Neuronal stem cell (in vitro differentiated cells): ENCODE data around the gene COL16A1.

Experiments used
- DNase-seq: peaks from one replicate; pipeline ENCODE4 v3.0.0-alpha.2; 2013; ENCODE audit warnings: low spot score
- H2AFZ ChIP-seq: one replicate; pipeline ENCODE4 v1.6.1; 2013; ENCODE audit warnings: mild to moderate bottlenecking, low read length, inconsistent platforms
- H2AK5ac ChIP-seq: 2 replicates; pipeline ENCODE4 v1.6.1; 2013; ENCODE audit warnings: low read depth, mild to moderate bottlenecking, inconsistent platforms, low read length, moderate library complexity, mixed read lengths
- H2BK120ac ChIP-seq: 2 replicates; pipeline ENCODE4 v1.6.1; 2013; ENCODE audit warnings: low read depth, mild to moderate bottlenecking, inconsistent platforms, low read length, moderate library complexity, mixed read lengths
- H2BK12ac ChIP-seq: one replicate; pipeline ENCODE4 v1.6.1; 2013; ENCODE audit warnings: low read length, inconsistent platforms
- H2BK15ac ChIP-seq: 2 replicates; pipeline ENCODE4 v1.6.1; 2013; ENCODE audit warnings: mild to moderate bottlenecking, low read length, inconsistent platforms, mixed read lengths
- H2BK5ac ChIP-seq: one replicate; pipeline ENCODE4 v1.6.1; 2013; ENCODE audit warnings: inconsistent platforms, mild to moderate bottlenecking, low read length, moderate library complexity
- H3K14ac ChIP-seq: one replicate; pipeline ENCODE4 v1.6.1; 2013; ENCODE audit warnings: low read length, inconsistent platforms
- H3K18ac ChIP-seq: 2 replicates; pipeline ENCODE4 v1.6.1; 2013; ENCODE audit warnings: low read length, inconsistent platforms
- H3K23ac ChIP-seq: 2 replicates; pipeline ENCODE4 v1.6.1; 2013; ENCODE audit warnings: low read depth, mild to moderate bottlenecking, mixed read lengths, low read length, inconsistent platforms; ENCODE audit not compliant: poor library complexity
- H3K27ac ChIP-seq: replicated peaks from 3 replicates; pipeline ENCODE4 v1.5.1; 2013; ENCODE audit warnings: low read length, inconsistent platforms
- H3K27me3 ChIP-seq, 3 experiments: 2 replicates each; pipeline ENCODE4 v1.6.1; 2013; ENCODE audit warnings: low read length in 3 of 3, mild to moderate bottlenecking in 2 of 3, inconsistent platforms in 1 of 3, low read depth in 1 of 3, mixed read lengths in 1 of 3, moderate library complexity in 1 of 3; ENCODE audit not compliant: control insufficient read depth in 3 of 3, insufficient read depth in 3 of 3
- H3K36me3 ChIP-seq, 2 donors: replicated peaks in 1 of 2; 2 replicates each; pipeline ENCODE4 v1.6.1; 2013; ENCODE audit warnings: low read length in 2 of 2; ENCODE audit not compliant: control insufficient read depth in 2 of 2, insufficient read depth in 2 of 2
- H3K4ac ChIP-seq: 2 replicates; pipeline ENCODE4 v1.6.1; 2013; ENCODE audit warnings: inconsistent platforms, mild to moderate bottlenecking, low read length, moderate library complexity
- H3K4me1 ChIP-seq, 2 donors: 1 replicate in 1 of 2; 2 replicates in 1 of 2; pipeline ENCODE4 v1.6.1; 2013; ENCODE audit warnings: low read length in 2 of 2, low read depth in 1 of 2; ENCODE audit not compliant: control insufficient read depth in 2 of 2, insufficient read depth in 1 of 2
- H3K4me2 ChIP-seq: one replicate; pipeline ENCODE4 v1.6.1; 2013; ENCODE audit warnings: mild to moderate bottlenecking, low read length, inconsistent platforms; ENCODE audit not compliant: insufficient read depth, poor library complexity, severe bottlenecking
- H3K4me3 ChIP-seq, 2 donors: 2 replicates each; pipeline ENCODE4 v1.5.1; 2013; ENCODE audit warnings: low read length in 2 of 2, mild to moderate bottlenecking in 2 of 2, inconsistent platforms in 1 of 2, moderate library complexity in 1 of 2
- H3K79me1 ChIP-seq: one replicate; pipeline ENCODE4 v1.6.1; 2013; ENCODE audit warnings: low read depth, mild to moderate bottlenecking, inconsistent platforms, low read length, moderate library complexity
- H3K9ac ChIP-seq: one replicate; pipeline ENCODE4 v1.6.1; 2013; ENCODE audit warnings: mild to moderate bottlenecking, low read depth, low read length, inconsistent platforms; ENCODE audit not compliant: poor library complexity
- H3K9me3 ChIP-seq, 2 donors: replicated peaks in 1 of 2; 2 replicates each; pipeline versions ENCODE3 to v1.6.1; 2013; ENCODE audit warnings: low read length in 2 of 2, mild to moderate bottlenecking in 2 of 2, inconsistent platforms in 1 of 2, low read depth in 1 of 2, mixed read lengths in 1 of 2, moderate library complexity in 1 of 2; ENCODE audit not compliant: control insufficient read depth in 2 of 2, insufficient read depth in 1 of 2
- H4K8ac ChIP-seq: one replicate; pipeline ENCODE4 v1.6.1; 2013; ENCODE audit warnings: low read depth, mild to moderate bottlenecking, inconsistent platforms, low read length, moderate library complexity
- H4K91ac ChIP-seq: one replicate; pipeline ENCODE4 v1.6.1; 2013; ENCODE audit warnings: low read length, low read depth, mild to moderate bottlenecking, inconsistent platforms; ENCODE audit not compliant: poor library complexity
- WGBS, 2 donors: extraction: QIAGEN DNeasy Blood & Tissue Kit; methylation state at CpG; one replicate each; pipeline ENCODE4 v1.1.7; 2013; ENCODE audit warnings: missing lambda C conversion rate in 2 of 2, mixed read lengths in 1 of 2; ENCODE audit not compliant: insufficient read length in 2 of 2, insufficient replicate concordance in 1 of 2; ENCODE audit errors: extremely low coverage in 2 of 2; 5-methylcytosine and 5-hydroxymethylcytosine counted together

COL16A1 gene

GRCh38 chr1:31727195-31727594, 23.4 kb upstream of the COL16A1 start:
- H3K23ac ChIP-seq: no peak overlapping the region
- H4K91ac ChIP-seq: no peak overlapping the region
- WGBS, 2 donors: no CpG with 5 or more reads among the region's 14 CpGs
- H3K36me3 ChIP-seq: peaks cover 0 to 8% of the 10 kb centered on the region in 2 donors
- H2AFZ ChIP-seq: no peak overlapping the region
- H2BK15ac ChIP-seq: no peak overlapping the region
- H2AK5ac ChIP-seq: no peak overlapping the region
- no peaks in the 10 kb centered on the region for H3K27me3 ChIP-seq
- H3K18ac ChIP-seq: no peak overlapping the region
- H3K4me1 ChIP-seq: peaks cover 0 to 4% of the 10 kb centered on the region in 2 donors
- H3K14ac ChIP-seq: no peak overlapping the region
- no peaks in the 10 kb centered on the region for H3K79me1 ChIP-seq
- H3K9me3 ChIP-seq: no peaks in the 10 kb centered on the region
- no peak overlapping the region for H3K4me3 ChIP-seq
- H4K8ac ChIP-seq: no peak overlapping the region
- H2BK5ac ChIP-seq: no peak overlapping the region
- no peak overlapping the region for H2BK12ac ChIP-seq
- no peak overlapping the region for H3K9ac ChIP-seq
- H3K4me2 ChIP-seq: no peak overlapping the region
- H2BK120ac ChIP-seq: no peak overlapping the region
- no peak overlapping the region for H3K4ac ChIP-seq
- H3K27ac ChIP-seq: no peak overlapping the region
- DNase-seq: no peak

DNA sequence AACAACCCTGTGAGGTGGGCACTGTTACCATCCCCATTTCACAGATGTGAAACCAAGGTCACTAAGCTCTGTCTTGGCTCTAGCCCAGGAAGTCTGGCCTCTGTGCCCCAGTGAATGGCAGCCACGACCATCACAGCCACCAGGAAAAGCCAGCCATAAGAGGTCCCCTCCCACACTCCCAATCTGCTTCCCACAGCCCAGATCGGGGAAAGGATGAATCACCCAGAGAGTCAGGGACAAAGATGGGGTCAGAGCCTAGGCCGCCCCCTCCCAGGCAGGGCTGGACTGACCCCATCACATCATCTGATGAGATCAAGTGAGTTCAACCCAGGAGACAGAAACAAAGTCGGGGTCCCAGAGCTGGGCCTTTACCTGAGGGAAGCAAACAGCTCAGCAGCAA, 22.9 kb upstream of the COL16A1 start:
- Histone ChIP-seq H4K8ac (no peak overlapping the region), H3K4ac (no peak overlapping the region), H3K18ac (no peak overlapping the region), H4K91ac (no peak overlapping the region), H2BK120ac (no peak overlapping the region), H2BK5ac (no peak overlapping the region), H3K4me1 (peaks cover 0 to 4% of the 10 kb centered on the region in 2 donors), H3K14ac (no peak overlapping the region), H3K27me3 (no peaks in the 10 kb centered on the region), H2BK12ac (no peak overlapping the region), H3K36me3 (peaks cover 0 to 8% of the 10 kb centered on the region in 2 donors), H2AK5ac (no peak overlapping the region), H3K4me2 (no peak overlapping the region), H3K79me1 (no peaks in the 10 kb centered on the region), H3K23ac (no peak overlapping the region), H2AFZ (no peak overlapping the region), H3K27ac (no peak overlapping the region), H3K9me3 (no peaks in the 10 kb centered on the region), H3K9ac (no peak overlapping the region), H2BK15ac (no peak overlapping the region), H3K4me3 (no peak overlapping the region)
- DNase-seq: no peak
- no CpG with 5 or more reads among the region's 4 CpGs for WGBS, 2 donors

- H3K4me1 ChIP-seq: peaks cover 0 to 4% of the 10 kb centered on the region in 2 donors
- H4K91ac ChIP-seq: no peak overlapping the region
- H3K79me1 ChIP-seq: no peaks in the 10 kb centered on the region
- no peak overlapping the region for H3K14ac ChIP-seq
- peaks cover 0 to 6% of the 10 kb centered on the region in 2 donors for H3K36me3 ChIP-seq
- H3K4me3 ChIP-seq: no peak overlapping the region
- H2BK120ac ChIP-seq: no peak overlapping the region
- H2BK15ac ChIP-seq: no peak overlapping the region
- DNase-seq: no peak
- no peaks in the 10 kb centered on the region for H3K27me3 ChIP-seq
- no peak overlapping the region for H4K8ac ChIP-seq
- no peak overlapping the region for H2BK5ac ChIP-seq
- H3K4me2 ChIP-seq: no peak overlapping the region
- H3K9me3 ChIP-seq: no peaks in the 10 kb centered on the region
- no CpG with 5 or more reads among the region's 12 CpGs for WGBS, 2 donors
- no peak overlapping the region for H2AFZ ChIP-seq
- no peak overlapping the region for H3K18ac ChIP-seq
- H2AK5ac ChIP-seq: no peak overlapping the region
- no peak overlapping the region for H2BK12ac ChIP-seq
- no peak overlapping the region for H3K27ac ChIP-seq
- no peak overlapping the region for H3K23ac ChIP-seq
- peak overlapping the region; percentile 50 for H3K9ac ChIP-seq
- H3K4ac ChIP-seq: no peak overlapping the region
These were observed 22.1 kb upstream of the COL16A1 start for GRCh38 chr1:31725777-31726535.

DNA sequence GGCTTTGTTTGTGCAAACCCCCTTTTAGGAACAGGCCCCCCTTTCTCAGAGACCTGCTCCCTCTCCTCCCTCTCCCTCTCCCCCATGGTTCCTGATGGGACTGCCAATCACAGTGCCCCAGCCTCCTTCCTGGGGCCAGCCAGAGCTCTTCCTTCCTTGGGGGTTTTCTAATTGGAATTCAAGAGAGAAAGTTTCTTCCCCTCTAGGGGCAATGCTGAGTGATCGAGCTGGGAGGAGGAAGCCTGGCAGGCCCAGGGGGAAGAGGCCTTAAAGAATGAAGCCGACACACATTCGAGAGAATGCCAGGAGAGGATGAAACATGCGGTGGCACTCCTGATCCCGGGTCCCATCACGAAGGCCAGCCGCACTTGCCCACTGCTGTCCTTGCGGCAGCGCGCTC, 21.3 kb upstream of the COL16A1 start:
- H3K4me1 ChIP-seq: peaks cover 0 to 4% of the 10 kb centered on the region in 2 donors
- H3K23ac ChIP-seq: no peak overlapping the region
- H3K14ac ChIP-seq: no peak overlapping the region
- no peak overlapping the region for H2BK5ac ChIP-seq
- H3K4me3 ChIP-seq: no peak overlapping the region
- no peak overlapping the region for H2BK15ac ChIP-seq
- no peak overlapping the region for H3K9ac ChIP-seq
- no peak overlapping the region for H2BK120ac ChIP-seq
- no peak overlapping the region for H4K8ac ChIP-seq
- H3K36me3 ChIP-seq: peaks cover 0 to 3% of the 10 kb centered on the region in 2 donors
- no peak overlapping the region for H3K4me2 ChIP-seq
- no peak overlapping the region for H3K18ac ChIP-seq
- H3K79me1 ChIP-seq: no peaks in the 10 kb centered on the region
- H3K27me3 ChIP-seq: peaks cover 0 to 3% (median 0%) of the 10 kb centered on the region in 3 experiments
- H2BK12ac ChIP-seq: no peak overlapping the region
- no peak overlapping the region for H2AFZ ChIP-seq
- no CpG with 5 or more reads among the region's 10 CpGs for WGBS, 2 donors
- no peak overlapping the region for H3K27ac ChIP-seq
- H3K9me3 ChIP-seq: no peaks in the 10 kb centered on the region
- no peak overlapping the region for H2AK5ac ChIP-seq
- H4K91ac ChIP-seq: no peak overlapping the region
- H3K4ac ChIP-seq: no peak overlapping the region
- DNase-seq: no peak
